ENCODE data around the gene TUBB3.
A peak's percentile ranks its signal among the peaks of the same experiment; 100 is the strongest.
"Not testable (repeated sequence)": the region's sequence is repeated elsewhere in the genome, so short reads cannot be mapped to it uniquely, and the experiment has no call there.

The TUBB3 gene

GRCh38 chr16:89919535-89920406 is 3.4 kb upstream of the TUBB3 start:
- DNase-seq = no peak

GRCh38 chr16:89920723-89921122 is 2.4 kb upstream of the TUBB3 start:
- DNase-seq = peak; percentile 28

- no peak for DNase-seq
Measured at GRCh38 chr16:89921131-89921701, 1.9 kb upstream of the TUBB3 start.

GRCh38 chr16:89921702-89922476 is 1.3 kb upstream of the TUBB3 start:
- DNase-seq = peak; percentile 95

GRCh38 chr16:89922477-89922883 is 662 bp upstream of the TUBB3 start:
- peak; percentile 94 for DNase-seq

GRCh38 chr16:89923640-89924296 is 626 bp downstream of the TUBB3 start:
- DNase-seq = no peak

GRCh38 chr16:89924297-89924924 is 1.3 kb downstream of the TUBB3 start:
- DNase-seq = peak; percentile 54

GRCh38 chr16:89924925-89925307 is 1.8 kb downstream of the TUBB3 start:
- DNase-seq = no peak

GRCh38 chr16:89925596-89926079 is 2.5 kb downstream of the TUBB3 start:
- DNase-seq = no peak

- DNase-seq = no peak
Measured at GRCh38 chr16:89931305-89931896, 8.3 kb downstream of the TUBB3 start.

- DNase-seq = no peak
Measured at GRCh38 chr16:89931964-89932363, 8.8 kb downstream of the TUBB3 start.

GRCh38 chr16:89934019-89934418 is 10.9 kb downstream of the TUBB3 start:
- DNase-seq = not testable (repeated sequence)

GRCh38 chr16:89934611-89935553 is 11.7 kb downstream of the TUBB3 start:
- DNase-seq = no peak

- not testable (repeated sequence) for DNase-seq
Measured at GRCh38 chr16:89935620-89936019, 12.5 kb downstream of the TUBB3 start.

GRCh38 chr16:89936034-89936433 is 12.9 kb downstream of the TUBB3 start:
- no peak for DNase-seq

GRCh38 chr16:89936508-89936907 is 13.4 kb downstream of the TUBB3 start:
- DNase-seq = no peak

GRCh38 chr16:89936981-89937380 is 13.8 kb downstream of the TUBB3 start:
- DNase-seq = no peak

GRCh38 chr16:89938175-89938885 is 15.2 kb downstream of the TUBB3 start:
- no peak for DNase-seq

- no peak for DNase-seq
Measured at GRCh38 chr16:89944773-89945172, 21.6 kb downstream of the TUBB3 start.

GRCh38 chr16:89945654-89946053 is 22.5 kb downstream of the TUBB3 start:
- no peak for DNase-seq

Data from fibroblast of upper back skin (primary cell).